Medulla oblongata (tissue), 1 donor: ENCODE measurements around the gene TPX2.

Experiments used
- DNase-seq: peaks from one replicate; pipeline ENCODE4 v3.0.0-alpha.2; 2015; ENCODE audit errors: extremely low spot score

Gene TPX2

DNA sequence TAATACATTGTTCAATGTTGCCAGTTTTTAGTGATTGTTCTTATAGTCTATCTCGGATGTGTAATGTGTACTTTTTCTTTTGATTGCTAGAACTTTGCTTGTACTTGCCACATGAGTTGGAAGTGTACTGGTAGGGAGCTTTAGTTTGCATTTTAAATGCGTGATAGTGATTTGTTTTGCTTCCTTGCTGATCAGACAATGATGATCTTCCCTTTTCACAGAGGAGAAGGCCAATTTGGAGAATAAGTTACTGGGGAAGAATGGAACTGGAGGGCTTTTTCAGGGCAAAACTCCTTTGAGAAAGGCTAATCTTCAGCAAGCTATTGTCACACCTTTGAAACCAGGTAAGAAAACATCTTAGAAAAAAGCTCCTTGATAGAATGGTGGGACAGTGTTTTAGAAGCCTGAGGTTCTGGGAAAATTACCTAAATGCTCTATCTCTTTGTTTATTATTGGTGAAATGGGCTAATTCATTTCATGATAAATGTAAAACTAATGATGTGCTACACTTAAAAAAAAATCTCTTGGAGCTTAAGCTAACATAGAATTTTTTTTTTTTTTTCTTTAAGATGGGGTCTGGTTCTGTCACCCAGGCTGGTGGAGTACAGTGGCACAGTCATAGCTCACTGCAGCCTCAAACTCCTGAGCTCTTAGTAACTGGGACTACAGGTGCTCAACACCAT, 20.9 kb downstream of the TPX2 start:
- DNase-seq, result no peak

- DNase-seq, result no peak
Observed at GRCh38 chr20:31760519-31761240, 21.6 kb downstream of the TPX2 start.

DNA sequence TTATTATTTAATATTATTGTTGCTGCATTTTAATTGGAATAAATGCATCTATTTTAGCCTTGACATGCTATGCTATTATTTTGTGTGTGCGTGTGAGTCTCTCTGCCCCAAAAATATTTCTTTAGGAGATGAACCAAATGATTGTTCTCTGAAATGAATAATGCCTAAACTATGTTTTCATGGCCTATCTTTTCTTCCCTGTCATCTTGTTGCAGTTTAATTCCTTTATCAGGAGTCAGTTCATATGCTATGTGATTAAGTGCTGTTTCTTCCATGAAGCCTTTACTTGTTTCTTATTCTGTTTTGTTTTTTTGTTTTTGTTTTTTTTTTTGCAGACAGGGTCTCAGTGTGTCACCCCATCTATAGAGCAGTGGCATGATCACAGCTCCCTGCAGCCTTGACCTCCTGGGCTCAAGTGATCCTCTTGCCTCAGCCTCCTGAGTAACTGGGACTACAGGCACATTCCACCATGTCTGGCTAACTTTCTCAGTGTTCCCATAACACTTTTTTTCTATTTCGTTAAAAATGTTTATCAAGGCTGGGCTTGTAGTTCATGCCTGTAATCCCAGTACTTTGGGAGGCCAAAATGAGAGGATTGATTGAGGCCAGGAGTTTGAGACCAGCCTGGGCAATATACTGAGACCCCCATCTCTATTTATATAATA, 25.7 kb downstream of the TPX2 start:
- no peak for DNase-seq

GRCh38 chr20:31767805-31768204, 28.7 kb downstream of the TPX2 start:
- DNase-seq, result no peak

DNA sequence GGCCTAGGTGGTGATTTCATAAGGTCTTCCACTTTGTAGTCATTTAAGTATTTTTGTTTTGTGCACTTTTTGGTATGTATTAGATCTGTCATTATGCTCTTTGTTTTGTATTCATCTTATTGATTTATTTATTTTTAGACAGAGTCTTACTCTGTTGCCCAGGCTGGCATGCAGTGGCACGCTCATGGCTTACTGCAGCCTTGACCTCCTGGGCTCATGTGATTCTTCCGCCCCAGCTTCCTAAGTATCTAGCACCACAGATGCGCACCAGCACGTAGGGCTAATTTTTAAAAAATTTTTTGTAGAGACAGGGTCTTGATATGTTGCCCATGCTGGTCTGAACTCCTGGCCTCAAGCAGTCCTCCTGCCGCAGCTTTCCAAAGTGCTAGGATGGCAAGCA, 30.6 kb downstream of the TPX2 start:
- DNase-seq, result no peak

GRCh38 chr20:31770243-31770642, 31.2 kb downstream of the TPX2 start:
- no peak for DNase-seq

DNA sequence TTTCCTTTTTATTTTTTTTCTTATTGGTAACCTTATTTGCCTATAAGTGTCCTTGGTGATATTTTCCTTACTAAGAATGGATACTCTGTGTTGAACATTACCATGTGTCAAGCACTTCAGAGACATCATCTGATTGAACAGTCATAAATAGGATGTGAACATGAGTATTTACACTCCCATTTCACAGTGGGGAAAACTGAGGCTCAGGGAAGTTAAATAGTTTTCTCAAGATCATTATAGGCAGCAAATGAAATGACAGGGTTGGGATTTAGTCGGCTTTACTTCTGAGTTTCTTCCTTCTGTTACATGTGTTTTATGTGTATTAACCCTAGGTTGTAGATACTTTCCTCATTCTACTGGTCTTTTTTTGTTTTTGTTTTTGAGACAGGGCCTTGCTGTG, 35.3 kb downstream of the TPX2 start:
- DNase-seq, result no peak

GRCh38 chr20:31780839-31781238, 41.7 kb downstream of the TPX2 start:
- no peak for DNase-seq

DNA sequence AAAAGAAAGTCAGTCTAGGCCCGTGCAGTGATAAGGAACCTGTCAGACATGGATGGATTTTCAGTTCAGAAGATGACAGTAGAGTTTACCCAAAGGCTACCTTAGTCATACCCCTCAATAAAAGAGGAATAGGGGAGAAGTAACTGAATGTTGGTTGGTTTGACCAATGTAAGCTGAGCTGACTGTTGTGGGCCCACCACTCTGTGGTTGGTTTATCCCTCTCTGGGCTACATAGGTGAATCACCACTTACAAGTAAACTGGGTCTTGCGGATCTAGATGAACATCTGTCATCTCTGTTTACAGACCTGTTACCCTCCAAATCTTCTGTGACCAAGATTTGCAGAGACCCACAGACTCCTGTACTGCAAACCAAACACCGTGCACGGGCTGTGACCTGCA, 42.9 kb downstream of the TPX2 start:
- DNase-seq, result no peak

DNA sequence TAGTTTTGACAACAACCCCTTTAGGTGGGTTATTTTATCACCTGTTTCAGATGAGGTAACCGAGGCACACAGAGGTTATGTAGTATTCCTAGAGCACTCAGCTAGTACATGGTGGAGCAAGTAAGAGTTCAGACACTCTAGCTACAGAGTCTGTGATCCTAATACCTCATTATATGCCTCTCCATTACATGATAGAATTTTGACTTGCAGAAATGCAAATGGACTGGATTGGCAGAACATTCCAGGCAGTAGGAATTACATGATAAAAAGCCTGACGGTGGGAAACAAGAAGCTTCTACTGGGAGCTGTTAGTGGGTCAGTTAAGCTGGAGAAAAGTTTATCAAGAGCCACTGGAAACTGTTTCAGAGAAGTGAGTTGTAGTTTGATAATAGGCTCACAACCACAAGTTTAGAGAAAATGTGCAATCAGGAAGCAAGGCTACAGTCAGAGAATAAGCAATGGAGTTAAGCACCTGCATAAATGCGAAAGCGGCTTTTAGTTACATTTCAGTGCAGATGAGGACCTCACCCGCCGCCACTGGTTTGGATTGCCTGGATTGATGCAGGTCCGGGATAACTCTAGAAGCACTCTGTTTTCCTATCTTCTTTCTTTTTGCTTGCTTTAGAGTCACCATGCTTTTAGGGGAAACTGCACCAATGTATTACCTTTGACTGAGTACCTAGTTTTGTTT, 45.4 kb downstream of the TPX2 start:
- DNase-seq, result no peak

GRCh38 chr20:31785089-31785488, 46.0 kb downstream of the TPX2 start:
- DNase-seq, result no peak

GRCh38 chr20:31788578-31788977, 49.5 kb downstream of the TPX2 start:
- no peak for DNase-seq

DNA sequence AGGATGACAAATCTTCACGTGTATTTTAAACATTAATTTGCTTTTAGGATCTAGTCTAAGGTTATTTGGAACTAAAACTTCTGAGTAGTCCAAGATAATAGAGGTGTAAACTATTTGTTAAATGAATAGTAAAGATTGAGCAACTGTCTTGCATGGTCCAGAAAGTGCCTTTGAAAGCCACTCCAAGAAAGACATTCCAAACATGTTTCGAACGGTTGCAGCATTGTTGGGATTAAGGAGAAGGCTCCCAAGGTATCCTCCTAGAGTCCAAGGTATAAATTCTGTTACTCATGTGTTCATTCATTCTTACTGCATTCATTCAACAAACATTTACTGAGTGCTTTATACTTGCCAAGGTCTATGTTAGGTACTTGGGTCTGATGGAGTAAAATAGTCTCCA, 51.3 kb downstream of the TPX2 start:
- DNase-seq, result no peak

- DNase-seq, result no peak
Observed at GRCh38 chr20:31797364-31797763, 58.3 kb downstream of the TPX2 start.

- no peak for DNase-seq
Observed at GRCh38 chr20:31801508-31801907, 62.4 kb downstream of the TPX2 start.

DNA sequence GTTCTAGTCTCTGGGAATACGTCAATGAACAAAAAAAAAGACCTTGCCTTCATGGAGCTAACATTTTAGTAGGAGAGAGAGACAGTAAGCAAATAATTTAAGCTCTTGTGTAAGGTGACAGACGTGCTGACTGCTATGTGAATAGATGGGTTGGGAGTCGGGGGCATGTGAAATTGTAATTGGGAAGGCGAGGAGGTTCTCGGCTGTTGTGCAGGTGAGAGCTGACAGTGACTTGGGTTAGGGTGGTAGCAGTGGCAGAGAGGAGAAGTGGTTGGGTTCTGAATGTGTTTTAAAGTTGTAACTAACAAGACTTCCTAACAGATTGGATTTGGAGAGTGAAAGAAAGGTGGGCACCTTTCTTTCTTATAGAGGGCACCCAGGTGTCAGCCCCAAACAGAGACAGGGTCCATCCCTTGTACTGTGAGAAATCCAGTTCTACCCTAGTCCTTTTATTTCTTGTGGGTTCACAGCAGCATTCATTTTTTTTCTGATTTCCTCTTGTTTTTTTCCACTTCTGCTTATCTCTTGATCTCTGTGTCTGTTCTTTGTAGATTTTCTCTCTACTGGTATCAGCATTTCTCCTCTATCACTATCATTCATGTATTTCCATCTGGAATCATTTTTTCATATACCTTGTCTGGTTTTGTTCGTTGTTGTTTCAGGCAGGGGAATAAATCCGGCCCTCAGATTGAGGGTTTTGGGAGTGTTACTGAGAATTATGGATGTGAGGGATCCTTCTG, 64.6 kb downstream of the TPX2 start:
- no peak for DNase-seq

DNA sequence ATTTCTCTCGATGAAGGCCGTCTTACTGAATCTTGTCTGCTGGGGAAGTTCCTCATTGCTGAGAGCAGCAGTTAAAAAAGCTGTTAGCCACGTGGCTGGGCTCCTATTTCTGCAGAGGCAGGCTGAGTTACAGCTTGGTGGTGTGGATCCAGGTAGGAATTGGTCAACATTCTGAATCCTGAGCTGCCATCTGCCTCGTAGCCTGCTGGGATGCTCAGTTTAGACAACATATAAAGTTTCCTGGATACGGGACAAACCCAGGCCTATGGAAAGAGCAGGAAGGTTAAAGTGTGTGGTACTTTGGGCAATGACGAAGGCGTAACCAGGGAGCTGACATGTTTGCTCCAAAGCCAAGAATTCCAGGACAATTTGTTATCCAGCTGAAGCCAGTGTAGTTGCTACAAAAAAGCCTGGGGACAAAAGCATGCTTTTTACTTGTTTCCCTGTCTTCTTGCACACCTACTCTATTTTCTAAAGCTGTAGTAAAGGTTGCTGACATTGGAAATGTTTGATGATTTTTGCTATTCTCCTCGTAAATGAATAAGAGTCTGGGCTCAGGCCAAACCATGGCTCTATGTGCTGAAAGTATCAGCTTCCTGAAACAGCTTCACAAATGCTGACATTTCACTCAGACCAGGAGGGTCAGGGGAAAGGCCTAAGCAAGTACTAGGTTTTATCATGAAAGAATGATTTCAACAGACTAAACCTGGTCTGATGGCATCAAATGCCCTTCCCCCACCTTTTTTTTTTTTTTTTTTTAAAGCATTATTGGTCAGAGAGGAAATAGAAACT, 67.7 kb downstream of the TPX2 start:
- peak; percentile 55 for DNase-seq

- no peak for DNase-seq
Observed at GRCh38 chr20:31808481-31808880, 69.4 kb downstream of the TPX2 start.

- no peak for DNase-seq
Observed at GRCh38 chr20:31809661-31810060, 70.6 kb downstream of the TPX2 start.

GRCh38 chr20:31811198-31811597, 72.1 kb downstream of the TPX2 start:
- no peak for DNase-seq
